GM18907 (cell line): ENCODE results near the gene AKAP11.
A peak's percentile ranks its signal among the peaks of the same experiment; 100 is the strongest.

Experiments
- ATAC-seq: cut with Tn5 transposase; IDR thresholded peaks from one replicate; pipeline ENCODE4 v1.9.1; 2021; ENCODE audit warnings: mild to moderate bottlenecking, moderate library complexity; ENCODE audit not compliant: unreplicated experiment

AKAP11 gene

DNA sequence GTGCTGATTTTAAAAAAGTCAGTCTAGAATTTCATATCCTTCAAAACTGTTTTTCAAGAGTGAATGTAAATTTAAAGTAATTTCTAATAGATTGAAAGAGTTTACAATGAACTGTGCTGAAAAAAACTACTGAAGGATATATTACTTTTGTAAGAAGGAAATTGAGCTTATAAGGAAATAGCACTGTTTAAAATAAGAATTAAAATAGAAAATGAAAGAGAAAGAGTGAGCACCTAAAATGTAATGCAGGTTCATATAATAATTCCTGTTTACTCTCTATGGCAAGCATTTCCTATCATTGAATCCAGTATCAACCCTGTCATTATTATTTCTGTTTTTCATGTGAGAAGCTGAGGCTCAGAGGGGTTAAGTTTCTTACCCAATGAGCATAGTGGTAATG, 57.3 kb downstream of the AKAP11 start:
- no peak for ATAC-seq

- ATAC-seq = no peak
These were observed 59.1 kb downstream of the AKAP11 start for GRCh38 chr13:42331009-42331408.

DNA sequence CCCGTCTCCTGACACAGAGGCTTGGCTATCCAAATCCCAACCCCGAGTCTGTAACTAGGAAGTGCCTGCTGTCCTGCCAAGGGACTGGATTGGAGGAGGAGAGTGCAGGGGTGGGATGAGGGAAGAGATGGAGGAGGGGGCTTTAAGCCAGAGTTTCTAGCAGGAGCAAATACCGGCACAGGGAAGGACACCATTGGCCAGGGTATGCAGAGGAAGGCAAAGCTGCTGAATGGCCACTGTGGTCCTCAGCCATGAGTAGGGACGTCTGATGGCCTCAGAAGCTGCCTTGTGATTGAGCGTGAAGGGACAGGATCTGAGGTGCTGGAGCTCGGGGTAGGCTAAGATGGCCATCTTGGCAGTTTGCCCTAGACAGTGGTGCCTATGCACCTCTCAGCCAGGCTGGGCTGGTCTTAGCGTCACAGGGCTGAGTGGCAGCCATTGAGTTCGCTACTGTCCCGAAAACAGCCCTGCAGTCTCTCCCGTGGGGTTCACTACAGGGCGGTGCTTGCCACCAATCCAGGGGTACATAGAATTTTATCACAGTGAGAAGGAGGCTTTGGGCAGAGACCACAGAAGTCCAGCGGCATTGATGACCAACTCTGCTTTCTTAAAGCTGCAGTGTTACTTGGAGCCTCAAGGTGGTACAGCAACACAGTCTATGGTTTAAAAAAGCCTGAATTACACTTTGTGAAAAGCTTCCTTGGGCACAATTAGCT, 61.8 kb downstream of the AKAP11 start:
- ATAC-seq = peak; percentile 78

DNA sequence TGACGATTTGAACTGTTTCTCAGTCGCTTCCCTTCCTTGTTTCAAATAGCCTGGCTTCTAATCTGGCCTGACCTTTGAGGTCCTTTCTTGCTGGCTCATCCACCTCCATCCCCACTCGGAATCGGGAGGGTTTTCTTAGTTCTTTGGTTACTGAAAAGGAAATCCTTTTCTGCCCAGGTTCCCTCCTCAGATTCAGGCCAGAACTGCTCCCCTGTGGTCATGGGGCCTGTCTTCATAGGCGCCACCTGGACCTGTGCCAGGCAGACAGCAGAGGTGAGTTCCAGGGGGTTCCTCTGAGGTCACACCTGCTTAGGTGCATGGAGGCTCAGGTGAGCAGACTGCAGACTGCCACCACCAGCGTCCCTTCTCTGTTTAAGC, 62.4 kb downstream of the AKAP11 start:
- peak; percentile 40 for ATAC-seq

DNA sequence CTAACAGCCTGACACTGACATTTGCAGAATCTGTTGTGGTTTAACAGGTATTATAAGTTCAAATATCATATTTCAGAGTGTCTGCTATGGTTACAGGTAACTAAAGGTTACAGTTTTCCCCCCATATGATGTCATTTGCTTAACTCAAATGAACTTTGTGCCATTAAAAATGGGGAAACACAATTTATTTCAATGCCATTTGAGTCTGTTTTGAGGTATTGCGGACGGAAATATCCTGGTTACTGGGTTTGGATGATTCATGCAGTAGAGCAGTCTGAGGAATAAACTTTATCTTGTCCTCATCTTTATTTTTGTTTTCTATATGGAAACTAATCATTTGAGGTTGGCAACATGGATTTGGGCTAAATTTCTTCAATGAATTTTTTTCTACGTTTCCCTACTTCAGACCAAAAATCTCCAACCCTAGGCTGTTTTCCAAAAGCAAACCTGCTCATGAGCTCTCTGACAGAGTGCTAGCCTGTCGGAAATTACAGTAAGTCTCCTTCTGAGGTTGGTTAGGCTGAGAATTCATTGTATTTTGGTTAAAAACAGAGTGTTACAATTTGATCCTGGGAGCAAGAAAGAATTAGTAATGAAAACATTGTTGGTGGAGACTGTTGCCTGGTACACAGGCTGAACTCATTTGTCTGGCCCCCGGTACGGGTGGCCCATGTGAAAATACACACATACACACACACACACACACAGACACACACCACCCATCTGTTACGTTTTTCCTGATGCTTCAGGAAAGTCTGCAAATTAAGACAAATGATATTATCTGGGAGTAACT, 66.1 kb downstream of the AKAP11 start:
- ATAC-seq = no peak

- no peak for ATAC-seq
These were observed 73.4 kb downstream of the AKAP11 start for GRCh38 chr13:42345367-42345766.

DNA sequence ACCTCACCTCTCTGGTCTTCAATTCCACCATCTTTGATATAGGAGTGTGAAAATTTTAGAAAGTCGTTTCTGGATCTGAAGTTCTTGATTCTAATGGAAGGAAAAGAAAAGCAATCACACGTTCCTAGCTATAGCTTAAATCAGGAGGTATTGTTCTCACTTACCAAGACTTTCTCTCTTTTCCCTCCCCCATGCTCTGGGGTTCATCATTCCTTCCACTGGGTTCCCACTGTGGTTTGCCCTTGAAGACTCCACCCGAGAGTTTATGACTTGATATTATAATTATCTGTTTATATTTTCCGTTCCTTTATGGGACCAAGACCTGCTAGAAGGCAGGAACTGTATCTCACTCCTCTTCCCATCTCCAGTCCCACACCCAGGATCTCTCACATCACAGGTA, 76.6 kb downstream of the AKAP11 start:
- no peak for ATAC-seq

DNA sequence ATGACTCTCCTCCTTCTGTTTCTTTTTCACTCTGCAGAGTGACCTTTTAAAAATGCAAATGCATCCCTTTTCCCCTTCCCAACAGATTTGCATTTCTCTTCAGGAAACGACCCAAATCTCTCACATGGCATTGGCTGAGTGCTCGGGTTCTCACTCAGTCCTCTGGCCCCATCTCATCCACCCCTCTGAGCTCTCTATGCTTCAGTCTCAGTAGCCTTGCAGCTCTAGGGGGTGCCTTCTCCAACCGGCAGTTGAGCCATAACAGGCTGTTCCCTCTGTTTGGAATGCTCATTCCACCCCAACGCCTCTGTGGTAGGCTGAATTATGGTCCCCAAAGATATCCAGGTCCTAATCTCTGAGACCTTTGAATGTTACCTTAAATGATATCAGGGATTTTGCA, 78.2 kb downstream of the AKAP11 start:
- no peak for ATAC-seq

GRCh38 chr13:42354241-42355091, 82.5 kb downstream of the AKAP11 start:
- ATAC-seq = peak; percentile 85

DNA sequence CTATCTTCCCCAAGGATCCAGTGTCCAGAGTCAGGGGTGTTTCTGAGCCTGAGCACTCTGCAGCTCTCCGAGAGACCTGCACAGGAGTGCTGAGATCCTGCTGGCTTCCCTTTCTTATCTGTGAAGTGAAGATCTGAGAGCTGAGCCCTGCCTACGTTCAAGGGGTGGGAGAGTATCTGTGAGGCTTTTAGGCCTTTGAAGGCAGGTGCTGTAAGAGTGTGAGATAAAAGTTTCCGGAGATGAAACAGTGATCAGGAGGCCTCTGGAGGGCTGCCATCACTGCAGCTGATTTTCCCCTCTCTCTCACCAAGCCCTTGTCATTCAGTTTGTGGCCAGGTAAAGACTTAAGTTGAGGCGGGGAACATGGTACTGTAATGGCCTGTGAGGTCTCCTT, 83.1 kb downstream of the AKAP11 start:
- no peak for ATAC-seq

DNA sequence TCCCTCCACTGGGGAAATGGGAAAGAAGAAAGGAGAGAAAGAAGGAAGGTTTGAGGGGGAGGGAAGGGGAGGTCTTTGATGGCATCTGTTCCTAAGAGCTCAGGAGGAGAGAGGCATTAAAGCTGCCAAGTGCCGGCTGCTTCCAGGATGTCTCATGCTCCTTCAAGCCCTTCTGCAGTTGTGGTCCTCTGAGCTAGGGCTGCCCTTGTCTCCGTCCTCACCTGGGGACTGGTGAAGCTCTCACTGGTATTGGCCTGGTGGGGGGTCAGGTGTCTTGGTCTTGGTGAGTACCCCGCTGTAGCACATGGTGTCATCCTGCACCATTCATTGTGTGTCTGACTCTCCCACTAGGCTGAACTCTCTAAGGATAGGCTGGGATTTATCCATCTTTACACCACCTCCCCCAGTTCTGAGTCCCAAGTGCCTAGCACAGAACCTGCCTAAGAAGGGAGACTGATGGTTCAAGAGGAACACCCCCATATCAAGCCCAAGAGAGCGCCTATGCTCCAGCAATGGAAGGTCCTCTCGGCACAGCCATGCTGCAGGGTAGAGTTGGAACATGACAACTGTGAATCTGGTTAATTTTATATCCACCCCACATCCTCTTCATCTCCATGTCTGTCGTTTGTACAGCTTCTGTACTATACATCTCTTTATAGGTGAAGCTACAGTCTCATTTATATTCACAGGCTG, 83.7 kb downstream of the AKAP11 start:
- ATAC-seq = no peak

- no peak for ATAC-seq
These were observed 84.2 kb downstream of the AKAP11 start for GRCh38 chr13:42356184-42356575.

GRCh38 chr13:42360046-42360574, 88.2 kb downstream of the AKAP11 start:
- ATAC-seq = no peak

- ATAC-seq = no peak
These were observed 89.7 kb downstream of the AKAP11 start for GRCh38 chr13:42361701-42362100.

DNA sequence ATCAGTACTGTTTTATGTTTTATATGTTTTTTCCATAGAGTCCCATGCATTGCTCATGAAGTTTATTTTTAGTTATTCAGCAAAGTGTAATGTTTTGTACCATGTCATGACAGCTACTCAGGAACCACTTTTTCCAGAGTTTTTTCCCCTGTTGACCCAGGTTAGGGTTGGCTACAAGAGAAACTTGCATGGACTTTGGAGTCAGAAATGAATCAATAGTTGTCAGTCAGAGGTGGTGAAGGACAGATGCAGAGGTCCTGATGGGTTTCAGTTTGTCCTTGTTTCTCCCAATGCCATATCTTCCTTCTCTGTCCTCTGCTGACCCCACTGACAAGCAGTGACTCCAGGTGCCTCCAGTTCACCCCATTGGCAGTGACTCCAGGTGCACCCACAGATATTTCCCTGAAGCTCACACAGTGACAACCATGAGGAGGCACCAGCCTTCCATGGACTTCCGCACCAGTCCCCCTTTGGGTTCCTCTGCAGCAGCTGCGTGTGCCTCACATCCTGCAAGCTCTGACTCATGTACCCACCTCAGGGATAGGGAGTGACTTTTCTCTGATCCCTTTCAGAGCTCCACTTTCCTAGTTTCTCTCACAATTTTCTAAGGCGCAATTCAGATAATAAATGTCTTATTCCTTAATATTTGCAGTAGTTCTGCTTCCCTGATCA, 92.1 kb downstream of the AKAP11 start:
- no peak for ATAC-seq

DNA sequence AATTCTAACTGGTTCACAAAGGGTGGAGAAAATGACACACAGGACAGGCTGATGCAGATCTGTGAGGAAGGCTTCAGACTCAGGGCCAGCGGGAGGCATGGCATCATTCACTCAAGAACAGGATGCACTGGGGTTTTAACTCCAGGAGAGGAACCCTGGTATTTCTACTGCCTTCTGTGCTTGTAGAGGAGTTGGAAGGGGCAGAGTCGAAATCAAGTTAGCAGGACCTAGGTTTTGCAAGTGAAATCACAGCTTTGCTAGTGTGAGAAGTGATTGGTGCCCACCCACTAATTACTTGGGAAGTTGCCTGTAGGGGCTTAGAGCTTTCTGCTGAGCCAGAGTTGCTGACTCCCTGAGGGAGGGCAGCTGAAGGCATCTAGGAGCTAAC, 92.7 kb downstream of the AKAP11 start:
- ATAC-seq = no peak

DNA sequence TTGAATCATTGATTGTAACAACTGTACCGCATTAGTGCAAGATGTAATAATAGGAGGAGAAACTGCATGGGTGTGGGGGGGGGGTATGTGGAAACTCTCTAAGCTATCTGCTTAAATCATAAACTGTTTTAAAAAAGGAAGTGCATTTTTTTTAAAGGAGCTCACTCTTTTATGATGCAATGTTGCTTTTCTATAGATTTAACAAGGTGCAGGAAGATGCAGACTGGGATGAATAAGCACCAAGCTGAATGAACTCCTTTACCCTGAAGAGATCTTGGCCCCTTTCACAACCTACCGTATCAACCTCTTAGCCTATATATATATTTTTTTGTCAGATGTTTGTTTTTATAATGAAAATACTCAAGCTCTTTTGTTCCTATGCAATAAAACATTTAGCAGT, 95.9 kb downstream of the AKAP11 start:
- ATAC-seq = no peak

GRCh38 chr13:42369071-42369797, 97.3 kb downstream of the AKAP11 start:
- ATAC-seq = no peak

DNA sequence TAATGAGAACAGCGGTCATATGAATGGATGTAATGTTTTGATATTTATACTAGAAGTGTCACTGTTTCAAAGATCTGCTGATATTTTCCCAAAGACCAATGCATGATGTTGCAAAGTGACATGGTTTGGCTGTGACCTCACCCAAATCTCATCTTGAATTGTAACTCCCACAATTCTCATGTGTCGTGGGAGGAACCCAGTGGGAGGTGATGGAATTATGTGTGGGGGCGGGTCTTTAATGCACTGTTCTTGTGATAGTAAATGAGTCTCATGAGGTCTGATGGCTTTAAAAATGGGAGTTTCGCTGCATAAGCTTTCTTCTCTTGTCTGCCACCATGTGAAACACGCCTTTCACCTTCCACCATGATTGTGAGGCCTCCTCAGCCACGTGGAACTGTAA, 98.3 kb downstream of the AKAP11 start:
- ATAC-seq = no peak
